ENCODE data around the gene LHFPL6.

Gene LHFPL6

DNA sequence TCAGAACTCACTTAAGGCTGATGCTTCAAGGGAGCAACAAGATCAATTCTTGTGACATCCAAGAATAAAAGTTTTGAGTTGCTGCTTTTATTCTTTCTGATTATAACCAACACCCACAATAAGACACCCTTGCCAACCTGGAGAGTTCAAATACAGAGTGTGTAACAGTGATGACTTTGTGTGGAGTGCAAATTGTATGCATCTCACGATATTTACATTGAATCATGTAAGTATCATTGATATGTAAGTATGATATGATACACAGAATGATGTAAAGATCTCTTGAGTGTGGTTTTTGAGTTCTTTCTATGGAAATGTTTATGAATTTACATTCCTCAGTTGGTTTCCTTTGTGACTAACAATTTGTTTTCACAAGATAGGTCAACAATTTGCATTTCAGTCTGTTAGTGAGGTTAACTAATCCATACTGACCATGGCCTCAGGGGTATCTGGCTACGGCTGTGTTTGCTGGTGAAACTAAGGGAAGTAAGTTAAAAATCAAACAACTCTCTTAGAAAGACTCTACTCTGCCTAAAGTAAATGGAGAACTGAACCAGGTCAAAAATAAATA is 12.4 kb downstream of the LHFPL6 start:
- DNase-seq (ENCODE audit: low read depth), result no peak

DNA sequence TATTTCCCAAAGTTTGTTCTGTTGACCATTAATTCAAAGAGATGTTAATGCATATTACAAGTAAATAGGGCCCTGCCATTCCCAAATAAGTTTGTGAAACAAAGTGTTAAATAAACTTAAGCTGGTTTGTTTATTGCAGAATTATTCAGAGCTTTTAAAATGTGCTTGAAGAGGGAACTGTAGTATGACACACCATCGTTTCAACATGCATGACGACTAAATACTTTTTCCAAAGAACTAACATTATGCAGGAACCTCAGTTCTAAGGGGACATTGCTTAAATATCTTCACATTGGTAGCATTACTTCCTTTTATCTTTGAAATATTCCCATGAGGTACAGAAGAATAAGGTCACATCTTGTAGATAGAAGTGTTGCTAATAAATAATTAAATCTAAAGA is 14.6 kb downstream of the LHFPL6 start:
- no peak for DNase-seq (ENCODE audit: low read depth)

DNA sequence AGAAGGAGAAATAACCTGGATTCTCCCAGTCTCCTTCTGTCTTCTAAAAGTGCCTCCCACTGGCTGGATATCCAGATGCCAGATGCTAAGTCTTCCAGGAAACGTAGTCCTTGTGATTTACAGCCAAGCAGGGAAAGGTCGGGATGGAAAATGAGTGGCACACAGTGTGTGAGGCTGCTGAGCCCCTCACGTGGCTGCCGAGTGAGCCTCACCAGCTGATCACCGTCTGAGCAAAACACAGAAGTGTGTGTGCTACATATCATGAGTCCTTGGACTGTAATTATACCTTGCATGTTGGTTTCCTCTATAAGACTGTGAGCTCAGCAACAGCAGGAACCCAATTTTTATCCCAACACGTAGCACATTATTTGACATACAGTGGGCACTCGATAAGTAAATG is 15.1 kb downstream of the LHFPL6 start:
- DNase-seq (ENCODE audit: low read depth), result no peak

DNA sequence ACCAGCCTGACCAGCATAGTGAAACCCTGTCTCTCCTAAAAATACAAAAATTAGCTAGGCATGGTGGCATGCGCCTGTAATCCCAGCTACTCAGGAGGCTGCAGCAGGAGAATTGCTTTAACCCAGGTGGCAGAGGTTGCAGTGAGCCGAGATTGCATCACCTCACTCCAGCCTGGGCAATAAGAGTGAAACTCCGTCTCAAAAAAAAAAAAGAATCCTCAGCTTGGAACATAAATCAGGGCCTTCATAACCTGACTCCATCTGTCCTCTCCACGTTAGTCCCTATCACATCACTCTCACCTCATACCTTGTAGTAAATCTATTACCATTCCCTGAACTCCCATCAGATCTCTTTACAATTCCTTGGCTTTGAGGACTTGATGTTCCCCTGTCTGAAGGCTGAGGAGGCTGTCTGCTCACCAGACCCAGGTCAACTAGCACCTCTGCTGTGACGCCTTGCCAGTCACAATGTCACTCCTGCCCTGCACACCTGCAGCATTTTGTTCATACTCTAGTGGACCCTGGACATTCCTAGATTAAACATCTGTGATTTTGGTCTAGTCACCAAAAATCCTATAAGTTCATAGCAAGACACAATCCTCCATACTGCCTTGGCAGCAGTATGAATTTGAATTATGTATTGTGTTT is 15.9 kb downstream of the LHFPL6 start:
- DNase-seq (ENCODE audit: low read depth), result no peak

DNA sequence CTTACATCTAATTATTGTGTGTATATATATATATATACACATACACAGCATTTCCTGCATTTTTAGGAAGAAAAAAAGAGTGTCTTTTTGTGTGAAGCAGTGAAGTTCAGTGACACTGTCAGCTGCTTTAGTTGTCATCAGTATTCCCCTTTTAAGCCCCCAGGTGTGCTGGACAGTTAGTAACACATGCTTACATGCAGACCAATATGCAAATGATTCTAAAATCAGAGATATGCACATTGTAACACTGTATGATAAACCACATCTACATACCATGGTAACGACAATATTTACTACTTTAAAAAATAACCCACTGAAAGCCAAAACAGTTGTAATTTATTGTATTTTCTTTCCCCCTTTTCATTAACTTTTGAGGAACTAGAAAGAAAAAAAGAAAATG is 16.8 kb downstream of the LHFPL6 start:
- DNase-seq (ENCODE audit: low read depth), result no peak

DNA sequence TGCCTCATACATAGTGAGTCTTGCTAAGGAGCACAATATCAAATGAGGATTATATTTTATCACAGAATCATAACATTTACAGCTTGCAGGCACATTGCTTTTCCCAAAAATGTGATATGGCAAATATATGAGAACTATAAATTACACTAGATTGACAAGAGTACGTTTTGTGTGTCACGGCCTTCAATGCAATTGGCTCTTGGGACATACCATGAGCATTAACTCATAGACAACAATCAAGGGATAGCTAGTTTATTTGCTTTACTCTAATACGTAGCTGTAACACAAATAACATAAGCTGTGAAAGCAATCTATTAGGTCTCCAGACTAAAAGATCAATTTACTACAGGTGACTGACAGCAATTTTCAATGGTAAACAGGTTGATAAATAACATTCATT is 17.8 kb downstream of the LHFPL6 start:
- no peak for DNase-seq (ENCODE audit: low read depth)

DNA sequence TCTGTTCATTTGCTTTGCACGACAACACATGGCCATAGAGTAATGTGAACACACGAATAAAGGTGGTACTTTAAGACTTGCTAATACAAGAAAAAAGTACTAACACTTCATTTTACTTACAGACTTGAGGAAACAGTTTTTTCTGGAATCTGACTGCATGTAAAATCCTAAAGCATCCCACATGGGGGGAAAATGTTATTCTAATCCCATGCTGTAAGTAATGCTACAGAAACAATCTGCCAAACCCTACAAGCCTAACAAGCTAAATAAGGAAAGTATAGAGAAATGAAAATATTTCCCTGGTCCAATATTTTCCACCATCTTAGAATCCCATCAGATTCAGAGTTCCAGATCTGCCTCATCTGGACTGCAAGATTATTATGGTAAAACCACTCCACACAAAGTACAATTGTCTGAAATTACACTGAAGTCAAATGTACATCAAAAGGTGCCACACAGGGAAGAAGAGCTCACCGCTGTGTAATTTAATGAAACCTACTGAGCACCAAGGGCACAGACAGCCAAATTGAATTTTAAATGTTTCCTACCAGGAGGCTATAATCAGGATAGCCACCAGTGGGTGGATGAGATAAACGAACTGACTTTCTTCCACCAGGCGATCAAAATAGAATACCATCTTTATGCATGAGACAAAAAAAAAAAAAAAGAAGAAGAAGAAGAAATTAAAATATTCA is 22.0 kb downstream of the LHFPL6 start:
- no peak for DNase-seq (ENCODE audit: low read depth)

DNA sequence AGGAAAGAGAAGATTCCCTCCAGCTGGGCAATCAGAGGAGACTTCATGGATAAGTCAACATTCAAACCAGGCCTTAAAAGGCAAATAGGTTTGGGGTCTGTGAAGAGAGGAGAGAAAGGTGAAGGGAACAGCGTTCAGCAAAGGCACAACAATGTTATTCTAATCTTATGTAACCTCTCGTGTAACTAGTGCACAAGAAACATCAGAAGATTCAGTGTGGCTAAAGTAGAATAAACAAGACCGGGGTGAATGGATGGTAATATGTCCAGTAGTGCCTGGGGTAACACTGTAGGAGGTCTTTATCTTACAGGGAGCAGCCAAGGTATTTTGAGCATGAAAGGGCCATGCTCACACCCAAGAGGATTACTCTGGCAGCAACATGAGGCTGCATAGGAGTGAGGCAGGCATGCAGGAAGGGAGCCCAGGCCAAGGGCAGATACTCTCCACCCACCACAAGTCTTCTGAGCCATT is 24.1 kb downstream of the LHFPL6 start:
- DNase-seq (ENCODE audit: low read depth), result no peak

DNA sequence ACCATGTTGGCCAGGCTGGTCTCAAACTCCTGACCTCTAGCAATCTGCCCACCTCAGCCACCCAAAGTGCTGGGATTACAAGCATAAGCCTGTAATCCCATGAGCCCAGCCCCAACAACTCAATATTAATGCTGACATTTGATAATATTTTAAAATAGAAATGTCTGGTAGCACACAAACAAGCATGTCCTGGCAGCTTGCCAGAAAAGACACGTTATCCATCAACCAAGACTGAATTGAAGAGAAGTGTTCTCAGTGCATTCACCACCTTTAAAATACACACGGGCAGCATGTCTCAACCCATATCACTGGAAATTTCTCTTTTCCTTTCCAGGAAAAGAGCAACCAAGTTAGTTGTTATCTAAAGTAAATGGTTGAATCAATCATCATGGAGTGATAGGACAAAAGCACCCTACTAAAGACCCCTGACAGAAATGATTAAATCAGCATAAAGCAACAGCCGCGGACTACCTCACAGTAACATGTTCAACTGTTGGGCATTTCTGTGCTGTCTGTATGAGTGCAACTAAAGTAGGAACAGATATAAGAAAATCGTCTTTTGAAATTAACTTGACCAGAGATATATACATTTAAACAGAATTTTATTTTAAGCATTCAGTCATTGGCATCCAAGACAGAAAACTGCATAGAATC is 25.0 kb downstream of the LHFPL6 start:
- DNase-seq (ENCODE audit: low read depth), result no peak

DNA sequence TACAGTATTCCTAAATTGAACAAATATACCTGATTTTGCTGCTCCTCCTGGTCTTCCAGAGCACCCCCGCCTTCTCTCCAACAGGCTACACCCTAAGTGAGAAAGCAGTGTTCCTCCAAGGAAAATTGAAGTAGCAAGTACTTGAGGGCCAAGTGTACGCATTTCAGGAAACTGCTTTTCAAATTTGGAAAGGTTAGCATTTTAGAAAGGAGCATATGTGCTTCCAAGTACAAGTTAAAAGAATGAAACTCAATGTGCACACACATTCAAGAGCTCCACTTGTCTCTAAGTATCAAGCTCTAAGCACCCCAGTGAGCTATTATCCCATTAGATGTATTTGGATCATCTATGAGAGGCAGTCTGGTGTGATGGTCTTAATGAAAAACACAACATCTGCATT is 25.8 kb downstream of the LHFPL6 start:
- no peak for DNase-seq (ENCODE audit: low read depth)

DNA sequence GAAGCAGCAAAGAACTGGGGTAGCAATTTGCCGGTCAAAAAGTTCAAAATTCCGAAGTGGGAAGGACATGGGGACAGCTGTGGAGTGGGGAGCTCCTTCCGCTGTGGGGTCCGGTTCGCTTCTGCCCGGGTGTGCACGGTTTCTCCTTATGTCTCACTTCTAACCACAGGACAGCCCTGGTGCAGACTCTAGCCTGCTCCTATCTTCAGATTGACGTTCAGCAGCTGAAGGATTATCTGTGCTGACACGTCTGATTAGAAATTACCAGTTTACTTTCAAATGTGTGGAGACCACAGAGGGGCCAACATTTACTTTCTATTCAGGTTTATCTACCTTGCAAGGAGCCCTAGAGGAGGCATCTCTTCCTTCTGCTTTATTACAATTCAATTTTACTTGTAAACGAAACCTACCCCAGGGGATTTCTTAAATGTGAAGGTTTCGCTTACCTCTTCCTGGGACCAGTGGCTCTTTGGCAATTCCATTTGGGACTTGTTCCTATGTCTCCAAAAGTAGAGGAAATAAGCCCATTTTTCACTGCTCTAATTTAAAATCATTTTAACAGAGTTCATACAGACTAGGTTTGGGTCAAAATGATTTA is 27.3 kb downstream of the LHFPL6 start:
- no peak for DNase-seq (ENCODE audit: low read depth)

DNA sequence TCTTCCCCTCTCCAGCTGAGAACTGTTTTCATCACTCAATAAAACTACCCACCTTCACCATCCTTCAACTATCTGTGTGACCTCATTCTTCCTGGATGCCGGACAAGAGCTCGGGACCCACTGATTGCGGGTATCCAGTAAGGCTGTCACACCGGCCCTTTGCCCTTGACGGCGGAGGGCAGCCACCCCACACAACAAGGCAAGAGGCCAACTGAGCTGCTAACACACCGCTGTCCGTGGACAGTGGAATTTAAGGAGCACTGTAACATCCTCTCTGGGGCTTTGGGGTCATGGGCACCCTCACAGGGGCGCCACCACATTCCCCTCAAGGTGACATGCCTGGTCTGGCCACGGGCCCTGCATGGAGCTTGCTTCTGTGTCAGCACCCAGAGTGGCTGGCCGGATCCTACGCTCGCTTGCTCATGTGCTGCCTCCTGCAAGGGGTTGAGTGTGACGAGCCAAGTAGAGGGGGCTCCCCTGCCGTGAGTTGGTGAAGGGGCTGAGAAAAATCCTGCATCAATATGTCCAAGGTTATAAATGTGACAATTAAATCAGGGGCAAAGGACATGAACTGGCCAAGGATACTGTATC is 31.4 kb downstream of the LHFPL6 start:
- no peak for DNase-seq (ENCODE audit: low read depth)

DNA sequence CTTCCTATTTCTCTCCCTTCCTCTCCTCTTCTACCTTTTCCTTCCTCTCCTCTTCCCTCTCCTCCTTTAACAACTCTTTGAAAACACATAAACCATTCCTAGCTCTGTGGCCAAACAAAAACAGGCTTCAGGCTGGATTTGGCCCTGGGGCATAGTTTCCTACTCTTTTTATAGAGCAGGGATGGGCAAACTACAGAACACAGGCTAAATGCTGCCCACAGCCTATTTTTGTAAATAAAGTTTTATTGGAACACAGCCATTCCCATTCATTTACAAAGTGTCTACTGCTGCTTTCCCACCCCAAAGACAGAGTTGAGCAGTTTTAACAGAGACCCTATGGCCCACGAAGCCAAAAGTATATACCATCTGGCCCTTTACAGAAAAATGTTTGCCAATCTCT is 35.4 kb downstream of the LHFPL6 start:
- no peak for DNase-seq (ENCODE audit: low read depth)

DNA sequence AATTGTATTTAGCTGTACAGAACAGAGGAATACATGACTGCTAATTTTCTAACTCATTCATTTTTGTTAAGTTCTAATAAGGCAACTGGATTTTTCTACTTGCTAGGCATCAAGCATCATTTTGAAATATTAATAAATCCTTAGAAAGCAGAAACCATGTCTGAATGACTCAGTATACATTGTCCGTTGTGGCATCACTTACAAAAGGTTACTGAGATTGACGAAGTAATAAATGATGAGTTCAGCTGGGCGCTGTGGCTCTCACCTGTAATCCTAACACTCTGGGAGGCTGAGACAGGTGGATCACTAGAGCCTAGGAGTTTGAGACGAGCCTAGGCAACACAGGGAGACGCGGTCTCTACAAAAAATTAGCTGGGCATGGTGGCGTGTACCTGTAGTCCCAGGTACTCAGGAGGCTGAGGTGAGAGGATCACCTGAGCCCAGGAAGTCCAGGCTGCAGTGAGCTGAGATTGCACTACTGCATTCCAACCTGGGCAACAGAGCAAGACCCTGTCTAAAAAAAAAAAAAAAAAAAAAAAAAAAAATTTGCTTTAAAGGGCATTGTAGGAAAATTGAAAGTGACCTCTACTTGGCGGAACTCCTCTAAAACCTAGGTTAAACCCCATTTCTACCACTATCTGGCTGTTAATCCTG is 36.6 kb downstream of the LHFPL6 start:
- no peak for DNase-seq (ENCODE audit: low read depth)

DNA sequence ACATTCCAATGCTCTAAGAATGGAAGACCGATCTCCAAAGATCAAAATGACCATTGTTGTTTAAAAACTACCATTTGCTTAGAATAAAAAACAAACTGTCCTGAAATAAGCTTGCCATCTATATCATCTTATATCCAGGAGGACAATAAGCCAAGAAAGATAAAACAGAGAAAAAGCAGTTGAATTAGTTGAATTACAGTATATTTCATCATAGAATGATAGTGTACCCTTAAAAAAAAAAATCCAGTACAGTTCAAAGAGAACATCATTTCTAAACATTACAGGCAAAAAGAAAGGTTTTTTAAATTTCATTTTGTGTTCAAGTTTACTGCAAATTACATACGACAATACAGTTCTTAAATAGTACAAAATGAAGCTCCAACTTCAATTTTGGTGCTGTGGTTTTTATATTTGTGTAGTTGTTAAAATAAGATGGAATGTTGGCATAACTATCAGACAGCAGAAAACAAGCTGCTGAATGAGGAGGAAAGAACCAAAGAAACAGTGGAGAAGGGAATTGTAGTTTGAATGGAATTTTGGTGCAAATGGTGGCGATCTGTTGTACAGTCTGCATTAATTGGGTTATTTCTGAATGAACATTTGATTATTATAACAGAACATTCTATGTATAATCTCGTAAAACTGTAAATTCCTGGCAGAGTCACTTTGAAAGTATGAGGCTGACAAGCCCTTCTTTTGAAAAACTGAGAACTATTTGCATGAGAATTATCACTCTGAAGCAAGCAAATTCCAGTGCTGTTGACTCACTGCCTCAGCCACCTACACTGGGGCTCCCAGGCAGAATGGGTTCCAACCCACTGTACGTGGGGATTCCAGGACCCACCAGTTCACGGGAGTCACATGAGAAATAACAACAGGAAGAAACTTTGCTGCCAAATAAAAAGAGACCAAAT is 37.7 kb downstream of the LHFPL6 start:
- no peak for DNase-seq (ENCODE audit: low read depth)

DNA sequence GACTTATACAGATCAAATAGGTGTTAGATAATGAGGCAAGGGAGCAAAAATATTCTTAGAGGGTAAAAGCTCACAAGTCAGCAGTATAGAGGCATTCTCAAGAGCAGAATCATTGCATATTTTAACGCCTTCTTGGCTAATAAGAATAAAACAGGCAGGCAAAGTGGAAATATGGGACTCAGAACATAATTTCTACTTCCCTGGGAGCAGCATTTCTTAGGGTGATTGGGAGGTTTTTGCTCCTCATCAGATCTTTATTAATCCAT is 39.6 kb downstream of the LHFPL6 start:
- DNase-seq (ENCODE audit: low read depth), result no peak

DNA sequence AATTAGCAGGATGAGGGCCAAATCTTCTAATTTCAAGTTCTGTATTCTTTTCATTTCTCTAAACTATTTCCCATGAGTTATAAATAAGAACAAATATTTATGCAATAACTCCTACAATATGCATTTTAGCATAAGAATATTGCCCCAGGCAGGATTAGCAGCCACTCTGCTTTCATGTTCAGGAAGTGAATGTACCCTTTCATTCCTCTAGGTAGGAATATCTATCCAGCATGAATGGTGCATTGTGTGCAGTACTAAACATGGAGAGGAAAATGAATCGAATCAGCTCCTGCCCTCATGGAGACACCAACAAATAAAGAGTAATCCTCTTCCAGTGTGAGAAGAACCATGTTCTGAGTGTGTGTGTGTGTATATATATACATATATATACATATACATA is 41.0 kb downstream of the LHFPL6 start:
- DNase-seq (ENCODE audit: low read depth), result no peak

DNA sequence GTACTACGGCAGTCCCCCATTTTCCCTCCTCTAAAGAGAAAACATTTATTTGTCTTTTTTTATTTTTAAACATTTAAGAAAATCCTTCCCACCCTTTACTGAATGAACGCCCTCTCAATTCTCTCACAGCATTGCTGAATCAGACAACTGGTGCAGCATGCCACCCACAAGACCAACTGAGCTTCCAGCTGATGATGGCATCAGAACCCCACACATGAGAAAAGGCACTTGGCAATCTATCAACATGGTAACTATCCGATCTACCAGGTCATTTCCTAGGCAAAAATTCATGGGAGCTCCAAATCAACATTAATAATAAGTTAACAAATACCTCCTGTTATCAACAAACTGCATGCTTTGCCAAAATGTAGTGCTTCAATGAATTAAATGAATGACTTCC is 43.1 kb downstream of the LHFPL6 start:
- no peak for DNase-seq (ENCODE audit: low read depth)

DNA sequence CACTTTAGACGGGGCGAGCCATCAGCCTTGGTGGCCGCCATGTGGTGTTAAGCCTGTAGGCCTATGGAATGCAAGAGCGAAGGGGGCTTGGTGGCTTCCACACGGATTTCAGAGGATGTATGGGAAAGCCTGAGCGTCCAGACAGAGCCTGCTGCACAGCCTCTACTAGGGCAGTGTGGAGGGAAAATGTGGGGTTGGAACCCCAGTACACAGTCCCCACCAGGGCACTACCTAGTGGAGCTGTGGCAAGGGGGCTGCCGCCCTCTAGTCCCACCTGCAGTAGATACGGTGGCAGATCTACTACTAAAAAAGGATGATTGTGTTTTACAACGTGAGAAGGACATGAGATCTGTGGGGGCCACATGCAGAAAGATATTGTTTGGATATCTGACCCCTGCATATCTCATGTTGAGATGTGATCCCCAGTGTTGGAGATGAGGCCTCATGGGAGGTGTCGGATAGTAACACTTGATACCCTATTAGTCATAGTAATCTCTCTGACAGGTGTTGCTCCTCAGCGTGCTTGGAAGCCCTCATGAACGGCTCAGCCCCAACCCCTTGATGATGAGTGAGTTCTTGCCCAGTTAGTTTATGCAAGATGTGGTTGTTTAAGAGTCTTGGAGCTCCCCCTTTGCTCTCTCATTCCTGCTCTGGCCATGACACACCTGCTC is 45.6 kb downstream of the LHFPL6 start:
- DNase-seq (ENCODE audit: low read depth), result no peak

DNA sequence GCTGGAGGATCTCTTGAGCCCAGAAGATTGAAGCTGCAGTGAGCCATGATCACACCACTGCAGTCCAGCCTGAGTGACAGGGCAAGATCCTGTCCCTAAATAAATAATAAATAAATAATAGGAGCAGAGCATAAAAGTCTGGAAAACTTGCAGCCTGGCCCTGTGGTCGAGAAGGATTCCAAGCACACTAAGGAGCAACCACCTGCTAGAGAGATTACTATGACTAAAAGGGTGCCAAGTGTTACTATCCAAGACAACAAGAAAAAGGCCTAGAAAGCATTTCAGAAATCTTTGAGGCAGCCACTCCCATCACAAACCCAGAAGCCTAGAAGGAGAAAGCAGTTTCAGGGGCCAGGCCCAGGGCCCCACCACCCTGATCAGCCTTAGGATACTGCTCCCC is 46.1 kb downstream of the LHFPL6 start:
- DNase-seq (ENCODE audit: low read depth), result no peak

All from activated T-helper 1 cell treated with Interleukin-2 at 50 U/mL for 16 hours (primary cell).